Measurements from ENCODE around the gene ADCY5. TPM values are rescaled to one million over a fixed set of nuclear protein-coding genes. Genes with fewer than 3 reads are reported as not detected.

The ADCY5 gene
- total RNA-seq, 1 donor from 2014 or later = 6.8 TPM

- H3K36me3 Mint-ChIP-seq = no peaks in the 10 kb centered on the region
- H3K4me3 Mint-ChIP-seq = no peak overlapping the region
- H3K27me3 Mint-ChIP-seq (ENCODE audit: low read depth) = no peaks in the 10 kb centered on the region
- DNase-seq (ENCODE audit: low spot score in 2 of 2, unreplicated experiment in 2 of 2) = no peak
- H3K27ac Mint-ChIP-seq = no peak overlapping the region
- H3K9me3 Mint-ChIP-seq = no peaks in the 10 kb centered on the region
- H3K4me1 Mint-ChIP-seq = peaks cover 3% of the 10 kb centered on the region
- no peak for TF ChIP-seq CTCF (IDR thresholded peaks at IDR 0.05; ENCODE audit: unreplicated experiment)
These were observed 112.9 kb downstream of the ADCY5 start for GRCh38 chr3:123336001-123336400.

- Mint-ChIP-seq H3K27me3 (ENCODE audit: low read depth) (no peaks in the 10 kb centered on the region), H3K36me3 (no peaks in the 10 kb centered on the region), H3K27ac (no peak overlapping the region), H3K9me3 (no peaks in the 10 kb centered on the region), H3K4me3 (no peak overlapping the region), H3K4me1 (no peaks in the 10 kb centered on the region)
- no peak for DNase-seq (ENCODE audit: low spot score in 2 of 2, unreplicated experiment in 2 of 2)
- no peak for TF ChIP-seq CTCF (IDR thresholded peaks at IDR 0.05; ENCODE audit: unreplicated experiment)
These were observed 113.8 kb downstream of the ADCY5 start for GRCh38 chr3:123335007-123335670.

- no peak for TF ChIP-seq CTCF (IDR thresholded peaks at IDR 0.05; ENCODE audit: unreplicated experiment)
- Mint-ChIP-seq H3K4me1 (no peaks in the 10 kb centered on the region), H3K27me3 (ENCODE audit: low read depth) (no peaks in the 10 kb centered on the region), H3K9me3 (no peaks in the 10 kb centered on the region), H3K4me3 (no peak overlapping the region), H3K27ac (no peak overlapping the region), H3K36me3 (no peaks in the 10 kb centered on the region)
- DNase-seq (ENCODE audit: low spot score in 2 of 2, unreplicated experiment in 2 of 2) = no peak
These were observed 114.8 kb downstream of the ADCY5 start for GRCh38 chr3:123334056-123334455.

- H3K27me3 Mint-ChIP-seq (ENCODE audit: low read depth) = peaks cover 4% of the 10 kb centered on the region
- H3K9me3 Mint-ChIP-seq = no peaks in the 10 kb centered on the region
- TF ChIP-seq CTCF (IDR thresholded peaks at IDR 0.05; ENCODE audit: unreplicated experiment) = no peak
- no peaks in the 10 kb centered on the region for H3K36me3 Mint-ChIP-seq
- no peak overlapping the region for H3K27ac Mint-ChIP-seq
- H3K4me1 Mint-ChIP-seq = no peaks in the 10 kb centered on the region
- no peak overlapping the region for H3K4me3 Mint-ChIP-seq
- DNase-seq (ENCODE audit: low spot score in 2 of 2, unreplicated experiment in 2 of 2) = no peak
These were observed 115.5 kb downstream of the ADCY5 start for GRCh38 chr3:123333401-123333800.

GRCh38 chr3:123332124-123332641 lies 116.7 kb downstream of the ADCY5 start:
- Mint-ChIP-seq H3K4me3 (no peak overlapping the region), H3K27me3 (ENCODE audit: low read depth) (peaks cover 12% of the 10 kb centered on the region), H3K9me3 (no peaks in the 10 kb centered on the region), H3K4me1 (no peaks in the 10 kb centered on the region), H3K27ac (no peak overlapping the region), H3K36me3 (no peaks in the 10 kb centered on the region)
- DNase-seq (ENCODE audit: low spot score in 2 of 2, unreplicated experiment in 2 of 2) = no peak
- no peak for TF ChIP-seq CTCF (IDR thresholded peaks at IDR 0.05; ENCODE audit: unreplicated experiment)
